Gastrocnemius medialis (tissue), 4 donors: Measurements from ENCODE around the gene PRKCH.

Experiments used
- POLR2A ChIP-seq, 2 donors: fragments of 450-650 bp; IDR thresholded peaks; one replicate each; pipeline ENCODE4 v1.6.1; 2017; ENCODE audit warnings: antibody characterized with exemption in 2 of 2, mild to moderate bottlenecking in 2 of 2, moderate library complexity in 2 of 2
- TF ChIP-seq, protein P1 (sequence below), 5 experiments: fragments of 450-650 bp in 3 of 5; fragments of 200-600 bp in 2 of 5; sonication (generic) in 2 of 5; IDR thresholded peaks in 4 of 5; conservative IDR thresholded peaks in 1 of 5; 1 replicate in 4 of 5; 2 replicates in 1 of 5; pipeline ENCODE4 v1.5.1; 2016 to 2019; ENCODE audit warnings: antibody characterized with exemption in 5 of 5, mild to moderate bottlenecking in 3 of 5, moderate library complexity in 3 of 5

DNA sequence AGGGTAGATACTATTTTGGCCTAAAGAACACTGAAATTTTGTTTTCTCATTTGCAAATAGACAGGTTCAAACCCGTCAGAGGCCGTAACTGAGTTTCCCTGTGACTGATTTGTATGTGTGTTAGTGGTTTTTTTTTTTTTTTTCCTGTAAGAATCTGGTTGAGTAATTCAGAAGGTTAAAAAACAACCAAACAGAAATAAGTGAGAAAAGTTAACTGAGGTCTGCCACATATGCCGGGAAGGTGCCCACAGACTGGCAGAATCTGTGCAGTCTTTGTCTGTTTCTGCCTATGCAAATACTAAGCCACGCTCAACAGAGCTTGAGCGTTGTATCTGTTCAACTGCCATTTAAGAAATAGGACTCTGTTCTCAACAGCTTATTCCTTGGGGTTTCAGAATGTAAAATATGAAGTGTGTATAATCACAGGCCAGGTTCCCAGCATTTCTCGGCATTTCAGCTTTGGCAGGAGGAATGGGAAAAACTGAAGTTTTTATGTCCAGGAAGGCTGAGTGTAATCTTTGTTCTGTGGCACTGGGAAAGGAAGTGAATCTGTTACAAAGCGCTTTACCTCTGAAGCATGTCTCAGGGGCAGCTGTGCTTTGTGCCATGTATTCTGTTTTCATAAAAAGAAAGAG, 181.9 kb downstream of the PRKCH start:
- TF ChIP-seq, protein P1, sequence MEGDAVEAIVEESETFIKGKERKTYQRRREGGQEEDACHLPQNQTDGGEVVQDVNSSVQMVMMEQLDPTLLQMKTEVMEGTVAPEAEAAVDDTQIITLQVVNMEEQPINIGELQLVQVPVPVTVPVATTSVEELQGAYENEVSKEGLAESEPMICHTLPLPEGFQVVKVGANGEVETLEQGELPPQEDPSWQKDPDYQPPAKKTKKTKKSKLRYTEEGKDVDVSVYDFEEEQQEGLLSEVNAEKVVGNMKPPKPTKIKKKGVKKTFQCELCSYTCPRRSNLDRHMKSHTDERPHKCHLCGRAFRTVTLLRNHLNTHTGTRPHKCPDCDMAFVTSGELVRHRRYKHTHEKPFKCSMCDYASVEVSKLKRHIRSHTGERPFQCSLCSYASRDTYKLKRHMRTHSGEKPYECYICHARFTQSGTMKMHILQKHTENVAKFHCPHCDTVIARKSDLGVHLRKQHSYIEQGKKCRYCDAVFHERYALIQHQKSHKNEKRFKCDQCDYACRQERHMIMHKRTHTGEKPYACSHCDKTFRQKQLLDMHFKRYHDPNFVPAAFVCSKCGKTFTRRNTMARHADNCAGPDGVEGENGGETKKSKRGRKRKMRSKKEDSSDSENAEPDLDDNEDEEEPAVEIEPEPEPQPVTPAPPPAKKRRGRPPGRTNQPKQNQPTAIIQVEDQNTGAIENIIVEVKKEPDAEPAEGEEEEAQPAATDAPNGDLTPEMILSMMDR (IDR thresholded peaks at IDR 0.05 in 4 of 5, conservative IDR thresholded peaks at IDR 0.05 in 1 of 5), result no peak
- no peak for TF ChIP-seq POLR2A (IDR thresholded peaks at IDR 0.05)
